ENCODE measurements around the gene OR10H1.
"Not testable (repeated sequence)": the region's sequence is repeated elsewhere in the genome, so short reads cannot be mapped to it uniquely, and the experiment has no call there.

OR10H1 gene

DNA sequence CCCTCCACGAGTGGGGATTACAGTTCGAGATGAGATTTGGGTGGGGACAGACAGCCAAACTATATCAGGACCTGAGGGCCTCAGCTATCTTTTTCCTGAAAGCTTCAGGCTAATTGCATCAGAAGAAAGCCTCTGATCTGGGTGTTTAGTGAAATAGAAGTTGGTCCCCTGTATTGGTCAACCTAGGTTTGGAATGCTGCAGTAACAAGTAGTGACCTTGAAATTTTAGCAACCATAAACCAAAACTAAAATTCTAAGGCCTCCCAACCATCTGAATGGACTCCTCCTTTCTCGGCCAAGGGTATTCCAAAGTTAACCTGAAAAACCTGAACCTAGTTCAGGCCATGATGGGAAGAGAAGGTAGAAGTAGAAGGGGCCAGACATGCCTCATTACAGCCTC lies 34.9 kb upstream of the OR10H1 start:
- no peak for ATAC-seq
- no peak for TF ChIP-seq ZNF70 (CRISPR knock-in tag; IDR thresholded peaks at IDR 0.05)
- no peak for TF ChIP-seq ZFP3 (CRISPR knock-in tag; IDR thresholded peaks at IDR 0.05)
- no peak for TF ChIP-seq ZC3H10 (CRISPR knock-in tag; IDR thresholded peaks at IDR 0.05)

DNA sequence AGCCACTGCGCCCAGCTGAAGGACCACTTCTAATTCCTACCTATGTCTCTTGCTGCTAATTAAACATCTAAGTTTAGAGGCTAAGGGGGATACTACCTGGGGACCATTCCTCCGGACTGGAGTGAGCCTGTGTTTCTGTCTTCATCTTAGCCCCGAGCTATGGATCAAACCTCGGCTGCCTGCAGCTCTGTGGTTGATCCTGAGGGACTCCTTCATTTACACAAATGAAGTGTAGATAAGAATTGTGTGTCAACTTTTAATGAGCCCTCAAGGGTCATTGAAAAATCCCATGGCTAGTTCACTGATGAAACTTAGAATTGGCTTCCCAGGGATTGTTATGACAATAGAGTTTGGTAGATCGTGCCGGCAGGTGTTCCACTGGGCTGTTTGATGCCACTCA lies 31.5 kb upstream of the OR10H1 start:
- TF ChIP-seq OSR1 (CRISPR knock-in tag; IDR thresholded peaks at IDR 0.05), result no peak
- TF ChIP-seq ZNF565 (CRISPR knock-in tag; conservative IDR thresholded peaks at IDR 0.05; ENCODE audit: low read depth), result no peak
- TF ChIP-seq ZFP3 (CRISPR knock-in tag; IDR thresholded peaks at IDR 0.05), result no peak
- no peak for TF ChIP-seq PPARA (CRISPR knock-in tag; IDR thresholded peaks at IDR 0.05; ENCODE audit: borderline replicate concordance)
- no peak for TF ChIP-seq ZNF70 (CRISPR knock-in tag; IDR thresholded peaks at IDR 0.05)
- TF ChIP-seq CSDC2 (CRISPR knock-in tag; IDR thresholded peaks at IDR 0.05), result no peak
- TF ChIP-seq, protein P1, sequence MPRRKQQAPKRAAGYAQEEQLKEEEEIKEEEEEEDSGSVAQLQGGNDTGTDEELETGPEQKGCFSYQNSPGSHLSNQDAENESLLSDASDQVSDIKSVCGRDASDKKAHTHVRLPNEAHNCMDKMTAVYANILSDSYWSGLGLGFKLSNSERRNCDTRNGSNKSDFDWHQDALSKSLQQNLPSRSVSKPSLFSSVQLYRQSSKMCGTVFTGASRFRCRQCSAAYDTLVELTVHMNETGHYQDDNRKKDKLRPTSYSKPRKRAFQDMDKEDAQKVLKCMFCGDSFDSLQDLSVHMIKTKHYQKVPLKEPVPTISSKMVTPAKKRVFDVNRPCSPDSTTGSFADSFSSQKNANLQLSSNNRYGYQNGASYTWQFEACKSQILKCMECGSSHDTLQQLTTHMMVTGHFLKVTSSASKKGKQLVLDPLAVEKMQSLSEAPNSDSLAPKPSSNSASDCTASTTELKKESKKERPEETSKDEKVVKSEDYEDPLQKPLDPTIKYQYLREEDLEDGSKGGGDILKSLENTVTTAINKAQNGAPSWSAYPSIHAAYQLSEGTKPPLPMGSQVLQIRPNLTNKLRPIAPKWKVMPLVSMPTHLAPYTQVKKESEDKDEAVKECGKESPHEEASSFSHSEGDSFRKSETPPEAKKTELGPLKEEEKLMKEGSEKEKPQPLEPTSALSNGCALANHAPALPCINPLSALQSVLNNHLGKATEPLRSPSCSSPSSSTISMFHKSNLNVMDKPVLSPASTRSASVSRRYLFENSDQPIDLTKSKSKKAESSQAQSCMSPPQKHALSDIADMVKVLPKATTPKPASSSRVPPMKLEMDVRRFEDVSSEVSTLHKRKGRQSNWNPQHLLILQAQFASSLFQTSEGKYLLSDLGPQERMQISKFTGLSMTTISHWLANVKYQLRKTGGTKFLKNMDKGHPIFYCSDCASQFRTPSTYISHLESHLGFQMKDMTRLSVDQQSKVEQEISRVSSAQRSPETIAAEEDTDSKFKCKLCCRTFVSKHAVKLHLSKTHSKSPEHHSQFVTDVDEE (CRISPR knock-in tag; IDR thresholded peaks at IDR 0.05), result no peak
- no peak for TF ChIP-seq ISL1 (CRISPR knock-in tag; IDR thresholded peaks at IDR 0.05)
- TF ChIP-seq, protein P2, sequence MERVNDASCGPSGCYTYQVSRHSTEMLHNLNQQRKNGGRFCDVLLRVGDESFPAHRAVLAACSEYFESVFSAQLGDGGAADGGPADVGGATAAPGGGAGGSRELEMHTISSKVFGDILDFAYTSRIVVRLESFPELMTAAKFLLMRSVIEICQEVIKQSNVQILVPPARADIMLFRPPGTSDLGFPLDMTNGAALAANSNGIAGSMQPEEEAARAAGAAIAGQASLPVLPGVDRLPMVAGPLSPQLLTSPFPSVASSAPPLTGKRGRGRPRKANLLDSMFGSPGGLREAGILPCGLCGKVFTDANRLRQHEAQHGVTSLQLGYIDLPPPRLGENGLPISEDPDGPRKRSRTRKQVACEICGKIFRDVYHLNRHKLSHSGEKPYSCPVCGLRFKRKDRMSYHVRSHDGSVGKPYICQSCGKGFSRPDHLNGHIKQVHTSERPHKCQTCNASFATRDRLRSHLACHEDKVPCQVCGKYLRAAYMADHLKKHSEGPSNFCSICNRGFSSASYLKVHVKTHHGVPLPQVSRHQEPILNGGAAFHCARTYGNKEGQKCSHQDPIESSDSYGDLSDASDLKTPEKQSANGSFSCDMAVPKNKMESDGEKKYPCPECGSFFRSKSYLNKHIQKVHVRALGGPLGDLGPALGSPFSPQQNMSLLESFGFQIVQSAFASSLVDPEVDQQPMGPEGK (CRISPR knock-in tag; IDR thresholded peaks at IDR 0.05; ENCODE audit: borderline replicate concordance), result no peak
- no peak for TF ChIP-seq RARB (CRISPR knock-in tag; IDR thresholded peaks at IDR 0.05)
- TF ChIP-seq GLIS3 (CRISPR knock-in tag; IDR thresholded peaks at IDR 0.05), result no peak
- no peak for TF ChIP-seq ZNF8 (CRISPR knock-in tag; IDR thresholded peaks at IDR 0.05)
- ATAC-seq, result no peak

DNA sequence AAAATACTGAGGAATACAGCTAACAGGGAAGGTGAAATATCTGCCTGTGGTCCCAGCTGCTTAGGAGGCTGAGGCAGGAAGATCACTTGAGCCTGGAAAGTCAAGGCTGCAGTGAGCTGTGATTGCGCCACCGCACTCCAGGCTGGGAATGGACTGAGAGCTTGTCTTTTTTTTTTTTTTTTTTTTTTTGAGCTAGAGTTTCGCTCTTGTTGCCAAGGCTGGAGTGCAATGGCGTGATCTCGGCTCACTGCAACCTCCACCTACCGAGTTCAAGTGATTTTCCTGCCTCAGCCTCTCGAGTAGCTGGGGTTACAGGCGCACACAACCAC lies 28.4 kb upstream of the OR10H1 start:
- not testable (repeated sequence) for ATAC-seq

DNA sequence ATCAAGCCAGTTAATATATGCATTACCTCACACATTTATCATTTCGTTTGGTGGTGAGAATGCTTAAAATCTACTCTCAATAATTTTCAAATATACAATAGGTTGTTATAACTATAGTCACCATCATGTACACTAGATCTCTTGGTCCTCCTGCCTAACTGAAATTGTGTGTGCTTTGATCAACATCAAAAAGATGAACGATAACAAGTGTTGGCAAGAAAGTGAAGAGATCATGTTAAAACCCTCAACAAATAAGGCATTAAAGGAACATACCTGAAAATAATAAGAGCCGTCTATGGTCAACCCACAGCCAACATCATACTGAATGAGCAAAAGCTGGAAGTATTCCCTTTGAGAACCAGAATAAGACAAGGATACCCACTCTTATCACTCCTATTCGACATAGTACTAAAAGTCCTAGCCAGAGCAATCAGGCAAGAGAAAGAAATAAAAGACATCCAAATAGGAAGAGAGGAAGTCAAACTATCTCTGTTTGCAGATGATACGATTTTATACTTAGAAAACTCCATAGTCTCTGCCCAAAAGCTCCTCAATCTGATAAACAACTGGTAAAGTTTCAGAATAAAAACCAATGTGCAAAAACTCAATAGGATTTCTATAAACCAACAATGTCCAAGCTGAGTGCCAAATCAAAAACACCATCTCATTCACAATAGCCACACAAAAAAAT lies 27.9 kb upstream of the OR10H1 start:
- TF ChIP-seq ZC3H10 (CRISPR knock-in tag; IDR thresholded peaks at IDR 0.05) (no peak), TOX (CRISPR knock-in tag; IDR thresholded peaks at IDR 0.05; ENCODE audit: borderline replicate concordance) (no peak), ZNF565 (CRISPR knock-in tag; conservative IDR thresholded peaks at IDR 0.05; ENCODE audit: low read depth) (no peak), ZFP30 (CRISPR knock-in tag; IDR thresholded peaks at IDR 0.05) (no peak), ISL1 (CRISPR knock-in tag; IDR thresholded peaks at IDR 0.05) (no peak), BACH2 (CRISPR knock-in tag; IDR thresholded peaks at IDR 0.05; ENCODE audit: borderline replicate concordance) (no peak), TCF4 (CRISPR knock-in tag; IDR thresholded peaks at IDR 0.05; ENCODE audit: borderline replicate concordance) (no peak), RARB (CRISPR knock-in tag; IDR thresholded peaks at IDR 0.05) (no peak)
- TF ChIP-seq, protein P3, sequence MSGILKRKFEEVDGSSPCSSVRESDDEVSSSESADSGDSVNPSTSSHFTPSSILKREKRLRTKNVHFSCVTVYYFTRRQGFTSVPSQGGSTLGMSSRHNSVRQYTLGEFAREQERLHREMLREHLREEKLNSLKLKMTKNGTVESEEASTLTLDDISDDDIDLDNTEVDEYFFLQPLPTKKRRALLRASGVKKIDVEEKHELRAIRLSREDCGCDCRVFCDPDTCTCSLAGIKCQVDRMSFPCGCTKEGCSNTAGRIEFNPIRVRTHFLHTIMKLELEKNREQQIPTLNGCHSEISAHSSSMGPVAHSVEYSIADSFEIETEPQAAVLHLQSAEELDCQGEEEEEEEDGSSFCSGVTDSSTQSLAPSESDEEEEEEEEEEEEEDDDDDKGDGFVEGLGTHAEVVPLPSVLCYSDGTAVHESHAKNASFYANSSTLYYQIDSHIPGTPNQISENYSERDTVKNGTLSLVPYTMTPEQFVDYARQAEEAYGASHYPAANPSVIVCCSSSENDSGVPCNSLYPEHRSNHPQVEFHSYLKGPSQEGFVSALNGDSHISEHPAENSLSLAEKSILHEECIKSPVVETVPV (CRISPR knock-in tag; IDR thresholded peaks at IDR 0.05), result no peak
- TF ChIP-seq, protein P4, sequence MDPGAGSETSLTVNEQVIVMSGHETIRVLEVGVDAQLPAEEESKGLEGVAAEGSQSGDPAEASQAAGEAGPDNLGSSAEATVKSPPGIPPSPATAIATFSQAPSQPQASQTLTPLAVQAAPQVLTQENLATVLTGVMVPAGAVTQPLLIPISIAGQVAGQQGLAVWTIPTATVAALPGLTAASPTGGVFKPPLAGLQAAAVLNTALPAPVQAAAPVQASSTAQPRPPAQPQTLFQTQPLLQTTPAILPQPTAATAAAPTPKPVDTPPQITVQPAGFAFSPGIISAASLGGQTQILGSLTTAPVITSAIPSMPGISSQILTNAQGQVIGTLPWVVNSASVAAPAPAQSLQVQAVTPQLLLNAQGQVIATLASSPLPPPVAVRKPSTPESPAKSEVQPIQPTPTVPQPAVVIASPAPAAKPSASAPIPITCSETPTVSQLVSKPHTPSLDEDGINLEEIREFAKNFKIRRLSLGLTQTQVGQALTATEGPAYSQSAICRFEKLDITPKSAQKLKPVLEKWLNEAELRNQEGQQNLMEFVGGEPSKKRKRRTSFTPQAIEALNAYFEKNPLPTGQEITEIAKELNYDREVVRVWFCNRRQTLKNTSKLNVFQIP (CRISPR knock-in tag; IDR thresholded peaks at IDR 0.05; ENCODE audit: borderline replicate concordance, low read depth), result no peak
- ATAC-seq, result no peak
